Measurements from ENCODE around the gene SRBD1.
A peak's percentile ranks its signal among the peaks of the same experiment; 100 is the strongest.

Gene SRBD1

DNA sequence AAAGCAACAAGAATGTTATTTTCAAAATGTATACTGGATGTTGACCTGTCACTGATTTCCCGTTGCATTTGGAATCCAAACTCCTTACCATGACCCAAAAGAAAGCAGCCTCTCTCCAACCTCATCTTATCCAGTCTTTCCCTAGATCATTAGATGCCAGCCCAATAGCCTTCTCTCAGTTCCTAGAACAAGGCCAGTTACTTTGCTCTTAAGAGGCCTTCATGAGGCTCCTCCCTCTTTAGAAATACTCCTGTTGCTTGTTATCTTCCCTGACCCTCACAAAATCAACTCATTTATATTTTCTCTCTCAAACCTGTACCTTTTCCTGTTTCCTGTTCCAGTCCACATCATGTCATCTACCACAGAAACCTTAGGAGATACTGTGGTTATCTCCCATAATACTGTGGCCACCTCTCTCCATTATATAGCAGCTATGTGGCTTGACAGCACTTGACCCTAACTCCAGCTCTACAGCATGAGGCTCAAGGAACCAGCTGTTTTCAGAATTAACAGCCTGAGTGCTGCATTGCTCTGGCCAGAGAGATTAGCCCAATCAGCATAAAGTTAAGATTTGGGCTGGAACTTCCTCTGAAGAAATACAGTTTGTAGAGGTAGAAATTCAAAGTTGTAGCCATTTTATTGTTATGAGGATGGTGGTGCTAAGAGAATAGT lies 22.8 kb downstream of the SRBD1 start:
- DNase-seq: no peak

DNA sequence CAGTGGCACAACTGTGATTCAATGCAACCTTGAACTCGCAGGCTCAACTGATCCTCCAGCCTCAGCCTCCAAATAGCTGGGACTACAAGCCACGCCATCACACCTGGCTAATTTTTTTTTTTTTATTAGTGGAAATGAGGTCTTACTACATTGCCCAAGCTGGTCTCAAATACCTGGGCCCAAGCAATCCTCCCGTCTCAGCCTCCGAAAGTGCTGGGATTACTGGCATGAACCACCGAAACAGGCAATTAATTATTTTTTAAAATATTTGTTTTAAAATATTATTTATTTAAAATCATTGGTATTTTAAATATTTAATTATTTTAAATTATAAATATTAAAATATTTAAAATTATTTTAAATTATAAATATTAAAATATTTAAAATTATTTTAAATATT lies 24.5 kb downstream of the SRBD1 start:
- DNase-seq: no peak

DNA sequence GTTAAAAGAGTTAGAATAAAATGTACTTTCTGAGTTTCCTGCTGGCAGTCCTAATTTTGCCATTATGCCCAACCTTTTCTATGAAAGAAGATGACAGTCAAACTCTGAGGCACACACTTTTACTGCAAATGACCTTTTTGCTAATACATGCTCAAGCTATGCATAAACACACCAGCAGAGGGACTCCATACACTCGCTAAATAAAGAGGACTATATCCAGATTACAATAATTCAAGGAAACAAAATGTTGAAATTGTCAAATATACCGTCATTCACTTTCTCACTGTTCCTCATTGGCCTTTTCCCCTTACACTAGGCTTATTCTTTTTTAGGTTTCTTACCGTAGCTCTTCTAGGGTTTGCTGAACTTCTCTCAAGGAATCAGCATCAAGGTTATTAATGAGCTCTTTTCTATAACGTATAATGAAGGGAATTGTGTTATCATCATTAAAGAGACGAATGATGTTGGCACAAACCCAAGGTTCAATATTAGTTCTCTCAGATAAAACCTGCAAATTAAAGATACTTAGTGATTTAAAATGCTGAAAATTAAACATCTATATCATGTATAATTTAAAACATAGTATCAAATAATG lies 25.7 kb downstream of the SRBD1 start:
- no peak for DNase-seq

DNA sequence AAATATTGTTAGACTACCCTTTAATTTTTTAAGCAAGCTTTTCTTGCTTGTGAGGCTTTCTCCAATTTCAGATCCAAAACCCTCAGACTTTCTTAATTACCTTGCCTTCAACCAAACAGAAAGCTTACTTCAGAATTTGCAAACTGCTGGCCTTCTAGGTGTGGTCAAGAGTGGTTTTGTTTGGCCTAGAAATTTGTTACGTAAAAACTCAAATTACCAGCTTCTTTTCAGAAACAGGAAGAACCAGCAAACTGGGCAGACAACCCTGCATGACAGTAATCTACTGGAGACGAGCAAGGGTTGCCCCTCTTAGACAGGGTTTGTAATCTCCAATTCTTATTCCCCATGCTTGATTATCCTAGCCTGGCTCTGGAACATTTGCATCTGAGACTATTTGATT lies 27.1 kb downstream of the SRBD1 start:
- no peak for DNase-seq

DNA sequence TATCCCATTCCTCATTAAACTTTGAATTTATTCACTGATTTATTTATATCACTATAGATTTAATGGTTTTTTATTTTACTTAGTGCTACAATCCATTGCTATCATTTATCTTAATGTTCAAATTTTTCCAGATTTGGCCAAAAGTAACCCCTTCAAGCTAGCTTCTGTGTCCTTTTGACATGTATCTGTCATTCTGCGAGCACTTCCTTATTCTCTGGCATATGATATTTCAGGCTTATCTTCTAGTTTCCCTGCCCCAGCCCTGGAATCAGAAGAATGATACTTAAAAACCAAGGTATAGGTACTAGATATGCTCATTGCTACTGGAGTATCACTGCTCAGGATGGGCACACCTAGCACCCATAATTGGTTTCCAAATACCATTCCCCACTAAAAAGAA lies 28.5 kb downstream of the SRBD1 start:
- DNase-seq: no peak

DNA sequence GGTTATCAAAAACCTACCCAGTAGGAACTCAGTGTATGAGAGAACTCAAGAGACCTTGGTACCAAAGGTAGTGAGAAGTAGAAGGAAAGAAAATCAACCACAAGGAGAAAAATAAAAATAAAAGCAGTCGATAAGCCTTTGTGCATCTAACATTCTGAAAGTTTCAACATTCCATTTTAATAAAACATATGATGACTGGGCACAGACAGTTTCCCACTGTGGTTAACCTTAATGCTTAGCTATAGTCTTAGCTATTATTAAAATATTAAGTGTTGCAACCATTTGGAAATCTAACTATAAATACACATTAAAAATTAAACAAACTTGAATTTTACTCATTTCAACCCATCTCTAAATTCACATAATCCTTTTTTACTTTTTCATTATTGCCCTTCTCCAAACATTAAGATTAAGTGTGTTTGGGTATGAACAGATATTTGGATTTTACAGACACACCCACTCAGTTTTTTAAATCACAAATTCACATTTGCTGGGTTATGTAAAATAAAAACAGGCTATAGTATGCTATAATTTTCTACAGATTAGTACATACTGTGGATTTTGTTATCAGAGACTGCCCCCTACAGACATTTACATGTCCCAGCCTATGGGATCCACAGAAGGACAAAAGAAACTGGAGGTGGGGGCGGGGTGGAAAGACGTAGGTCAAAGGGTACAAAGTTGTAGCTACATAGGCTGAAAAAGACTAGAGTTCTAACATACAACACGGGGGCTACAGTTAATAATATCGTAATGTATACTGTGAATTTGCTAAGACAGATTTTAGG lies 32.8 kb downstream of the SRBD1 start:
- peak; percentile 12 for DNase-seq

DNA sequence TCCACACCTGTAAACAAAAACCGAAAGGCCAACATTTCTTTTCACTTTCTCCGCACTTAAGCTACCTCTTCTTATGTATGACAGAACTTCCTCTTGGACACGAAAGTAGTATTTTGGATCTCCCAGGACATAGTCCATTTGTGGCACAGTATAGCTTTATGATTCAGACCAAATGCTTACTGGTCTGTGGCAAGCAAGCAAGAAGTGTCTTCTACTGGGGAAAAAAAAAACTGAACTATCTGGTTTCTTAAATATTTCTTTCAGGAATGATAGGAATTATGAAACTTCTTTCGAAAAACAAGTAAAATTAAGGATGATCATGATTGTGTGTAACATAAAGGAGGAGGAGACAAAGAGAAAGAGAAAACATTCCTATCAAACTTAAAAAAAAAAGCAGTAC lies 33.6 kb downstream of the SRBD1 start:
- no peak for DNase-seq

GRCh38 chr2:45575881-45576280 lies 35.2 kb downstream of the SRBD1 start:
- no peak for DNase-seq

- DNase-seq: no peak
Observed at GRCh38 chr2:45572979-45573378, 38.1 kb downstream of the SRBD1 start.

DNA sequence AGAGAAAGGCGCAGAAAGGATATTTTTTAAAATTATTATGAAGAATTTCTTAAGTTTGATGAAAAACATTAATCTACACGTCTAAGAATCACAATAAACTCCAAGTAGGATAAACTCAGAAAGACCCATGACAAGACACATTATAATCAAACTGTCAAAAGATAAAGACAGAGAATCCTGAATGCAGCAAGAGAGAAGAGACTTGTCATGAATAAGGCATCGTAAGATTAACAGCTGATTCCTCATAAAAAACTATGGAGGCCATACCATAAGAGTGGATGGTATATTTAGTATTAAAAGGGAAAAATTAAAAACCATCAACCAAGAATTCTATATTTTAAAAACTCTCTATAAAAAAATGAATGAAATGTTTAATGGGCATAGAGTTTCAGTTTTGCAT lies 39.1 kb downstream of the SRBD1 start:
- no peak for DNase-seq

DNA sequence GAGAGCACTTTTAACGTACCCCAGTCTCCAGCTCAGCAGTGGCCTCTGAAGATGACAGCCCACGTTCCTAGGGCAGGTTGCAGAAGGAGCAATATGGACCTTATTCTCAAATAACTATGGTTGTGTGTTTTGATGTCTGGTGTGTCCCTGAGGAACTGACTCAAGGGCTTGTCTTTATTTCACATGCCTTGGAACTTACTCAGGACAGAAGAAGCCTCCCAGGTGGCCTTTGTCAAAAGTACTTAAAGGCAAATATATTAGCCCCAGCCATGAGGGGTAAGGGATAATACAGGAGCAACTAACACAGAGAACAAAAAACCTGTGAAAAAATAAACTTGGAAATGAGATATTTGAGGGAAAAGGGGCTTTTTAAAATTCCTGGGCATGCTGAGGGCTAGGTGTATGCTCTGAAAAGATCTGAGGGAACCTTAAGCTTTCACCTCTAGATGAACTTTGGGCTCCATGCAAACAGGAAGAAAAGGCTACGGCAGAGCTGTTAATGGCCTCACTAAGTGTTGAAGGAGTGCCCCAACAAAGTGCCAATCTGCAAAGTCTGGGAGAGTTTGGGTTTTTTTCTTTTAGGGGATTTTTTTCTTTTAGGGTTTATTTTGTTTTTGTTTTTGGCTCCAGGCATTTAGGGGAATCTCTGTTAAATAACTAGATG lies 40.3 kb downstream of the SRBD1 start:
- no peak for DNase-seq

GRCh38 chr2:45568935-45569334 lies 42.1 kb downstream of the SRBD1 start:
- DNase-seq: no peak

DNA sequence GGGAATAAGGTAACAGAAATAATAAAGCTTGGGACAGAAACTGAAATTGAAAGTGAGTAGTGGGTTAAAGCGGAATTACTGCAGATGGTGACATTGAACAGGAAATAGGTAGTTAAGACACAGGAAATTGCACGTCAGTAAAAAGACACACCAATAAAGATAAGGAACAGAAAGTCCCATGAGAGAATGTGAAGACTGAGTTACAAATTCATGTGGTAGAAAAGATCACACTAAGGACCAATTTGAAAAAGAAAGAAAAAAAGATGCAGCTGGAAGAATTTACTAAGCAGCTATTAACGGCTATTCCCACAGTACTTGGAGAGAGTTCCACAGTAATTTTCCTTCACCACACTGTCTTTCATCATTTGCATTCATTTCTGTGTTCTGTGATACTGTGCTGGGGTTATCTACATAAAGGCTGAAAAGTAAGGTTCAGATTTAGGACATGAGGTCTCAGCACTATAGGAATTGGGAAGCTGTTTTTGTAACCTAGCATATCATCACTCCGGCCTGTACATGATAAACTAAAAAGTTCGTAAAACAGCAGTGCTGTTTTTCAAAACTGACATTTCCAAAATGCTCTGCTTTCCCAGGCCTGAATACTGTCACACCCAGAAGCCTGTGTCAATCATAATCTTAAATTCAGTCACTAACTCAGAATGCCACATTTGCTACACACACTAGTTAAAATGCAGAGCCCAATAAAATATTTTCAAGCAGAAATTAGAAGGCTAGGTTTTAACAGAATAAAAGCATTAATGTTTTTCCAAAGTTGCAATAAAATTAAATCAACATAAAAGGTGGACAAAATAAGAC lies 42.9 kb downstream of the SRBD1 start:
- DNase-seq: no peak

- DNase-seq: no peak
Observed at GRCh38 chr2:45567288-45567963, 43.6 kb downstream of the SRBD1 start.

DNA sequence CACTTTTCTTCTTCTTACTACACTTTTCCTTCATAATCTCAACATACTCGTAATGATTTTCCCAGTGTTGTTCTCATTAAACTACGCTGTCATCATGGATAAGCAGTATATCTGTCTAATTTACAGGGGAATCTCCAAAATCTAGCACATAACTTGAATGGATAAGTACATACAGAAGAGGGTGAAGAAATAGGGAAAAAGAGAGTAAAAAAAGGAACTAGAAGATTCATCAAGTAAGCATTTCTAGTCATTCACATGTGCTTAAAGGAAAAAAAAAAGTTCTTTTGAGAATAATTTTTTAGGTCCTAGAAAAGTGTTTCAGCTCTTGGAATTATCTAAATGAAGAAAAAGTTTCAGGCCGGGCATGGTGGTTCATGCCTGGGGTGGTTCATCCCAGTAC lies 51.6 kb downstream of the SRBD1 start:
- no peak for DNase-seq

- DNase-seq: no peak
Observed at GRCh38 chr2:45554742-45555140, 56.3 kb downstream of the SRBD1 start.

- no peak for DNase-seq
Observed at GRCh38 chr2:45554073-45554741, 56.9 kb downstream of the SRBD1 start.

DNA sequence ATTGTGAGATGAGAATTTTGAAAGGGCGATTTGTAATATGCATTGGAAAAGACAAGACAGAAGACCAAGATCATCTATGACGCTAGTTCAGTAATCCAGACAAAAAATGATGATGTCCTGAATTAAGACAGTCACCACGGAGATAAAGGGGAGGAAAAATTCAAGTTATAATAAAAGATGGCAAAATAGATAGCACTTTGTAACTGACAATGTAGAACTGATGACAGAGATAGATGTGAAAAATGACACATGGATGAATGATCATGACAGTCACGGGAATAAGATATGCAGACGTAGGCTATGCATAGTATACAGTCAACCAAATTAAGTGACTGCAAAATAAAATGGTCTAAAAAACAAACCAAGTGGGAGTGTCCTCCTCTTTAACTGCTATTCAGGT lies 59.2 kb downstream of the SRBD1 start:
- no peak for DNase-seq

DNA sequence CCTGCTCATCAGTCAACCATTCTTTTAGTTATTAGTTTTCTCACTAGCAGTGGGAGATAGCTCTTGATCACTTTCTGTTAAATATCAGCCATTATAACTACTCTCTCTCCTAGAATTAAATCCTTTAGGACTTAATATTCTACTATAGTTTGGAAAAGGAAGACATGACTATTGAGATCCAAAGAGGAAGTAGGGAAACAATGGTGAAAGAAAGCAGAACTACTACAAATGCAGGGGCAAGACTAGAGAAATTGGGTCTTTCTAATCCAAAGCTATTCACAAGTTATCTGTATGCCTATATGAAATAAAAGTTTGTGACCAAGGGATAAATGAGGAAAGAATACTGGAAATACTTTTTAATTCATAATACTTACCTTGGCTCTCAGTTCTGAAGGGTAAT lies 65.1 kb downstream of the SRBD1 start:
- no peak for DNase-seq

- DNase-seq: no peak
Observed at GRCh38 chr2:45543257-45543656, 67.8 kb downstream of the SRBD1 start.

DNA sequence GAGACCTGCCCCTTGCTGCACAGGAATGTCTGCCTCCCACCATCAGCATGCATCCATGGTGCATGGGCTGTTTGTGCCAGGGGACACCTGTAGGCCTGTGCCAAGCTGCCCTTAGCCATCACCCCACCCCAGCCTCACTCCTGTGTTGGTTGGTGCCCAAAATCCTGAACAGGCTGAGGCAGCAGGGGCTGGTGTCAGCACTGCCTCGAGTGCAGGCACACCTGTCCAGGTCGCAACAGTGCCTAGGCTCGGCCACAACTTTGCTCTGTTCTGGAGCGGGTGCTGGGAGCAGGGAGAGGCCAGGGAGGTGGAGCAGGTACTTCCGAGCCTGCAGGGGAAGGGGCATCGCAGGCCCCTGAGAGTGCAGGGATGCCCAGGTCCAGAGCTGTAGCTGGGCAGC lies 69.1 kb downstream of the SRBD1 start:
- DNase-seq: no peak

- no peak for DNase-seq
Observed at GRCh38 chr2:45541450-45541849, 69.6 kb downstream of the SRBD1 start.
